ENCODE data around the gene STK10. TPM values are rescaled to one million over a fixed set of nuclear protein-coding genes. Genes with fewer than 3 reads are reported as not detected.

The STK10 gene
- polyA plus RNA-seq, 1 donor (not counting 4 experiments of a cell fraction or from before 2014, with no cell fraction given): 19.8 TPM

- Histone ChIP-seq H3K27me3 (ENCODE audit: control insufficient read depth, extremely low read depth, insufficient read depth, low read length) (no peaks in the 10 kb centered on the region), H3K79me2 (ENCODE audit: control insufficient read depth, insufficient read depth, low read length) (peaks cover 68% of the 10 kb centered on the region), H4K20me1 (ENCODE audit: control insufficient read depth, extremely low read depth, insufficient read depth, low read length) (peaks cover 6% of the 10 kb centered on the region), H3K27ac (ENCODE audit: control insufficient read depth, insufficient read depth, low read length) (no peak overlapping the region), H3K9me1 (ENCODE audit: control insufficient read depth, extremely low read depth, insufficient read depth, low read length) (peaks cover 2% of the 10 kb centered on the region), H3K4me1 (ENCODE audit: control insufficient read depth, extremely low read depth, insufficient read depth, low read length) (peaks cover 30% of the 10 kb centered on the region), H3K36me3 (ENCODE audit: control insufficient read depth in 2 of 2, extremely low read depth in 1 of 2, insufficient read depth in 2 of 2, low read length in 2 of 2) (peaks cover 3% of the 10 kb centered on the region in 2 experiments), H3K9me3 (ENCODE audit: control insufficient read depth, low read depth, low read length) (no peaks in the 10 kb centered on the region), H3K9ac (ENCODE audit: control insufficient read depth, extremely low read depth, insufficient read depth, low read length) (no peak overlapping the region), H2AFZ (ENCODE audit: control insufficient read depth, low read length) (no peak overlapping the region), H3K4me3 (ENCODE audit: control insufficient read depth in 2 of 3, extremely low read depth in 1 of 3, insufficient read depth in 2 of 3, low read depth in 1 of 3, low read length in 3 of 3) (no peak overlapping the region), H3K4me2 (ENCODE audit: control insufficient read depth, extremely low read depth, insufficient read depth, low read depth, low read length) (no peak overlapping the region)
- no peak for FAIRE-seq
- TF ChIP-seq CTCF (optimal IDR thresholded peaks at IDR 0.05 in 1 of 3, IDR thresholded peaks at IDR 0.05 in 1 of 3, conservative IDR thresholded peaks at IDR 0.05 in 1 of 3; ENCODE audit: extremely low read depth in 1 of 3, insufficient read depth in 2 of 3, low read length in 3 of 3): no peak
- TF ChIP-seq EZH2 (IDR thresholded peaks at IDR 0.05; ENCODE audit: low read length): no peak
- dilution Hi-C loops (cut with MboI; ENCODE audit: extremely low pct_ligation_motif_present, low sequenced_read_pairs): no loop called here
- no peak for DNase-seq (ENCODE audit: low read depth, low spot score)
Measured at GRCh38 chr5:172183881-172184280, 4.1 kb downstream of the STK10 start.

- H3K27ac ChIP-seq (ENCODE audit: control insufficient read depth, insufficient read depth, low read length): no peak overlapping the region
- TF ChIP-seq CTCF (optimal IDR thresholded peaks at IDR 0.05 in 1 of 3, IDR thresholded peaks at IDR 0.05 in 1 of 3, conservative IDR thresholded peaks at IDR 0.05 in 1 of 3; ENCODE audit: extremely low read depth in 1 of 3, insufficient read depth in 2 of 3, low read length in 3 of 3) (no peak), EZH2 (IDR thresholded peaks at IDR 0.05; ENCODE audit: low read length) (no peak)
- peaks cover 79% of the 10 kb centered on the region for H3K79me2 ChIP-seq (ENCODE audit: control insufficient read depth, insufficient read depth, low read length)
- DNase-seq (ENCODE audit: low read depth, low spot score) (no peak), FAIRE-seq (no peak)
- H3K36me3 ChIP-seq (ENCODE audit: control insufficient read depth in 2 of 2, extremely low read depth in 1 of 2, insufficient read depth in 2 of 2, low read length in 2 of 2): peaks cover 6 to 7% of the 10 kb centered on the region in 2 experiments
- H3K9me3 ChIP-seq (ENCODE audit: control insufficient read depth, low read depth, low read length): no peaks in the 10 kb centered on the region
- no peak overlapping the region for H3K4me2 ChIP-seq (ENCODE audit: control insufficient read depth, extremely low read depth, insufficient read depth, low read depth, low read length)
- peaks cover 2% of the 10 kb centered on the region for H3K9me1 ChIP-seq (ENCODE audit: control insufficient read depth, extremely low read depth, insufficient read depth, low read length)
- H3K9ac ChIP-seq (ENCODE audit: control insufficient read depth, extremely low read depth, insufficient read depth, low read length): no peak overlapping the region
- no peaks in the 10 kb centered on the region for H3K27me3 ChIP-seq (ENCODE audit: control insufficient read depth, extremely low read depth, insufficient read depth, low read length)
- dilution Hi-C loops (cut with MboI; ENCODE audit: extremely low pct_ligation_motif_present, low sequenced_read_pairs): no loop called here
- no peak overlapping the region for H3K4me3 ChIP-seq (ENCODE audit: control insufficient read depth in 2 of 3, extremely low read depth in 1 of 3, insufficient read depth in 2 of 3, low read depth in 1 of 3, low read length in 3 of 3)
- H4K20me1 ChIP-seq (ENCODE audit: control insufficient read depth, extremely low read depth, insufficient read depth, low read length): peaks cover 11% of the 10 kb centered on the region
- H2AFZ ChIP-seq (ENCODE audit: control insufficient read depth, low read length): no peak overlapping the region
- peaks cover 30% of the 10 kb centered on the region for H3K4me1 ChIP-seq (ENCODE audit: control insufficient read depth, extremely low read depth, insufficient read depth, low read length)
Measured at GRCh38 chr5:172182291-172182690, 5.7 kb downstream of the STK10 start.
